Measurements from ENCODE around the gene RETN. TPM values are rescaled to one million over a fixed set of nuclear protein-coding genes. Genes with fewer than 3 reads are reported as not detected.

The RETN gene
- total and polyA plus RNA-seq, 2 of the 8 experiments (the other 6 are each of a cell fraction or from before 2014, with no cell fraction given), result not detected

GRCh38 chr19:7639863-7640348, 28.9 kb upstream of the RETN start:
- Histone ChIP-seq H3K79me2 (ENCODE audit: control insufficient read depth in 1 of 2, insufficient read depth in 2 of 2, low read length in 2 of 2) (peaks cover 0 to 3% of the 10 kb centered on the region in 2 experiments; a peak in 1 of 4 replicates), H3K9ac (replicated peaks in 1 of 4; ENCODE audit: extremely low read depth in 1 of 4, low read depth in 3 of 4, low read length in 3 of 4) (no peak overlapping the region), H2AFZ (ENCODE audit: low read length) (no peak overlapping the region), H3K23ac (ENCODE audit: insufficient read length) (no peak overlapping the region), H2BK12ac (ENCODE audit: low read depth, low read length) (peak overlapping the region; percentile 19; the same call in 1 of the 2 replicates), H3K4ac (replicated peaks; ENCODE audit: insufficient read length, low read depth, low read length) (peak overlapping the region; percentile 69), H3K27ac (ENCODE audit: low read depth, low read length) (no peak overlapping the region), H3K36me3 (ENCODE audit: control insufficient read depth in 2 of 4, insufficient read depth in 4 of 4, low read length in 3 of 4) (peaks cover 0 to 6% (median 0%) of the 10 kb centered on the region in 4 experiments; a peak in 2 of 8 replicates), H4K20me1 (replicated peaks in 1 of 2; ENCODE audit: control insufficient read depth in 1 of 2, insufficient read depth in 2 of 2, low read length in 2 of 2) (peaks cover 0 to 15% of the 10 kb centered on the region in 2 experiments), H3K27me3 (replicated peaks in 1 of 4; ENCODE audit: control insufficient read depth in 3 of 4, extremely low read depth in 1 of 4, insufficient read depth in 3 of 4, low read length in 3 of 4) (peaks cover 3 to 17% (median 14%) of the 10 kb centered on the region in 4 experiments), H4K5ac (ENCODE audit: insufficient read length, low read depth, low read length) (no peak overlapping the region), H4K91ac (replicated peaks; ENCODE audit: insufficient read length, low read length) (peak overlapping the region; percentile 65), H2BK15ac (ENCODE audit: low read length) (no peak overlapping the region; the same call in 1 of the 2 replicates), H3K4me3 (ENCODE audit: extremely low read depth in 1 of 4, insufficient read depth in 2 of 4, low read depth in 3 of 4, low read length in 4 of 4) (no peak overlapping the region), H4K8ac (ENCODE audit: extremely low read depth, insufficient read depth, low read length) (no peak overlapping the region), H3K23me2 (ENCODE audit: low read depth, low read length) (peaks cover 5% of the 10 kb centered on the region; the same call in 1 of the 2 replicates), H3K4me1 (replicated peaks in 1 of 4; ENCODE audit: control insufficient read depth in 3 of 4, insufficient read depth in 4 of 4, low read length in 3 of 4) (peaks cover 0 to 10% (median under 1%) of the 10 kb centered on the region in 4 experiments; a peak in 3 of 7 replicates), H3K56ac (replicated peaks; ENCODE audit: insufficient read length, low read depth, low read length) (no peak overlapping the region), H3K18ac (ENCODE audit: extremely low read depth, low read length) (no peak overlapping the region), H2BK120ac (replicated peaks; ENCODE audit: low read depth, low read length) (no peak overlapping the region), H2BK20ac (ENCODE audit: low read length) (no peak overlapping the region), H3K4me2 (ENCODE audit: insufficient read depth in 1 of 2, low read depth in 2 of 2, low read length in 2 of 2) (no peak overlapping the region), H2AK5ac (ENCODE audit: low read depth, low read length) (peak overlapping the region; percentile 77), H3K9me3 (ENCODE audit: insufficient read depth in 2 of 2, low read depth in 1 of 2, low read length in 1 of 2) (no peaks in the 10 kb centered on the region; a peak in 1 of 4 replicates), H2BK5ac (ENCODE audit: low read depth, low read length) (no peak overlapping the region), H3K79me1 (ENCODE audit: low read depth, low read length) (no peaks in the 10 kb centered on the region; the same call in 1 of the 2 replicates), H3K14ac (ENCODE audit: insufficient read length) (no peak overlapping the region)
- DNase-seq (ENCODE audit: low read depth in 1 of 2, low spot score in 2 of 2) (no peak), FAIRE-seq (no peak)
- TF ChIP-seq MAFK (IDR thresholded peaks at IDR 0.05; ENCODE audit: low read depth, low read length) (no peak), CREB1 (IDR thresholded peaks at IDR 0.05) (no peak), E2F6 (IDR thresholded peaks at IDR 0.05) (no peak), FOSL1 (IDR thresholded peaks at IDR 0.05; ENCODE audit: insufficient read depth, low read depth, low read length) (no peak), KDM1A (IDR thresholded peaks at IDR 0.05; ENCODE audit: borderline replicate concordance, low read length) (no peak), SP4 (IDR thresholded peaks at IDR 0.05; ENCODE audit: low read length) (no peak), TBP (IDR thresholded peaks at IDR 0.05; ENCODE audit: low read depth, low read length) (no peak)
- POLR2A ChIA-PET (ENCODE audit: partially characterized antibody), result interaction anchor here (1.2 kb wide), 1 partner anchor 14 kb away, joined by 4 read pairs; no protein-coding TSS in a partner anchor
- CTCF ChIA-PET (ENCODE audit: partially characterized antibody), result no interaction called here
- WGBS, 2 experiments (ENCODE audit: extremely low coverage in 1 of 2, insufficient coverage in 1 of 2, insufficient read length in 1 of 2, insufficient replicate concordance in 2 of 2, low coverage in 1 of 2, low lambda C conversion rate in 2 of 2, missing lambda C conversion rate in 1 of 2), result 90% methylated on average over 13 of the region's 13 CpGs; no CpG with 5 or more reads in 1 of the 2 experiments

Measured in H1 (cell line).